HCT116 (cell line): ENCODE data around the gene EEF1E1.

Experiments used
- CTCF ChIP-seq, 3 experiments: fragments of 200-600 bp in 1 of 3; sonication (generic) in 1 of 3; IDR thresholded peaks in 2 of 3; conservative IDR thresholded peaks in 1 of 3; 2 replicates each; pipeline ENCODE4 v1.5.1; 2012 to 2017; ENCODE audit warnings: low read depth in 2 of 3, low read length in 2 of 3, antibody characterized with exemption in 1 of 3, borderline replicate concordance in 1 of 3, control low read depth in 1 of 3, mild to moderate bottlenecking in 1 of 3, mixed read lengths in 1 of 3, mixed run types in 1 of 3, moderate library complexity in 1 of 3; ENCODE audit not compliant: insufficient read depth in 1 of 3
- EZH2 ChIP-seq: fragments of 200-600 bp; sonication (generic); IDR thresholded peaks from 2 replicates; pipeline ENCODE4 v1.6.1; 2017; ENCODE audit warnings: antibody characterized with exemption, mixed run types
- POLR2A ChIP-seq: IDR thresholded peaks from 2 replicates; pipeline ENCODE4 v1.7.0; 2011; ENCODE audit warnings: borderline replicate concordance; ENCODE audit not compliant: insufficient read depth, insufficient read length; ENCODE audit errors: extremely low read depth
- ZFX ChIP-seq: fragments of 450-650 bp; IDR thresholded peaks from 2 replicates; pipeline ENCODE4 v1.6.1; 2017

DNA sequence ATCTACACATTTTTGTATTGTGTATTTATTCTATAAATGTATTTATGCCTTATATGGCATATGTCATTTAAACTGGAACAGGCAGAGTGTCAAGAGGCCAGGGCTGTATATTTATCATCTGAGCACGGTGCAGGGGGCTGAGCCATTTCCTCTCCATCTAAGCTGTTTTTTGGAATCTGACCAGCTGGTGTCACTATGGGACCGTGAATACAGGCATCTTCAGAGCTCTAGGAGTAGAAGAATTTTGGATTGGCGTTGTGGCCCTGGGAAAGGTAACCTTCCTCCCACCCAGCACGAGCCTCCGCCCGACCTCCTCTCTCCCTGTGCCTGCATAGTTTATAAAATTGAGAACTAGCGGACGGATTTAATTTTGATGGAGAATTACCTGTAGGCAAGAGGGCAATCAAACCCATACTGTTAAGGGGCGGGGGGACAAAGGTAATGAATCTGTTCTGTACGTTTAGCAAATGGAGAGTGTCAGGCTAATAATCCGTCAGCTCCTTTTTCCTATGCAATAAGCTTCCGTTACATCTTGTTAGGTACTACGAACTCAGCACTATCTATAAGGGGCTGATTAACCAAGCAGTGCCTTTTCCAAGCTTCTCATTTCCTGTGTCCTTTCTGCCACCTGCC lies 29.0 kb upstream of the EEF1E1 start:
- TF ChIP-seq ZFX (no peak), CTCF (IDR thresholded peaks at IDR 0.05 in 2 of 3, conservative IDR thresholded peaks at IDR 0.05 in 1 of 3; ENCODE audit: borderline replicate concordance in 1 of 3, insufficient read depth in 1 of 3, low read depth in 2 of 3, low read length in 2 of 3) (peak; percentile 47 to 71 (median 69)), POLR2A (no peak), EZH2 (no peak)
